ENCODE measurements around the gene UBALD2.
"Not testable (repeated sequence)": the region's sequence is repeated elsewhere in the genome, so short reads cannot be mapped to it uniquely, and the experiment has no call there.

The UBALD2 gene

DNA sequence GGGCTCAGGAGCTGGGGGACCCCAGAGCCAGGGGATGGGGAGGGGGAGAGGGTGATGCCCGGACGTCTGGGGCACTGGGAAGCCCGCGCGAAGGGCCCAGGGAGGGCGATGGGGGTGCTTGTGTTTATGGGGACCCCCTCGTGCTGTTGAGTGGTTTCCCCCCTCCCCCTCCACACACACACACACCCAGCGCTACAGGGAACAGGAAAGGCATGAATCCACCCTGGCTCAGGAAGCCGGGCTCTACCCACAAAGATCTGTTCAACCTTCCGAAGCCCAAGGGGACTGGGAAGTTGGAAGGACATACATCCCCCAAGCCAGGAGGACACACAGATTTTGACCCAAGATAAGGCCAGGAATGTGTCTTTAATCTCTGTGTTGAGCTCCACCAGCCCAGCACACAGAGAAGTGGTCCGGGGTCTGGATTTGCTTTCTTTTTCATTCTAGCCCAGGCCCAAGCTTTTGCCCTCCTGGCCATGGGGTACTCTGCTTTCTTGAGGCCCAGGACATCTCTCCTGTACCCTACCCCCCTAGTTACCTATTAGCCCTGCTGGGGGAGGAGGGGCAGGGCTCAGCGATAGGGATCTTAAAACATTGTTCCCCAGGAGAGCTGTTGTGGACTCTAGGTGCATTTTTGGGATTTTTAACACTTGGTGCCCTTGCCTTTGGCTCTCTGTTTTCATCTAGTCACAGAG, 1.2 kb downstream of the UBALD2 start:
- Histone ChIP-seq H3K27me3 (ENCODE audit: insufficient read depth, low read length, poor library complexity) (no peaks in the 10 kb centered on the region), H2BK15ac (replicated peaks; ENCODE audit: low read depth) (no peak overlapping the region), H4K8ac (ENCODE audit: low read depth, low read length) (no peak overlapping the region), H3K79me2 (ENCODE audit: control insufficient read depth, insufficient read depth, low read length) (peaks cover 11% of the 10 kb centered on the region), H3K27ac (ENCODE audit: low read depth, low read length) (peak overlapping the region; percentile 77), H3K4me2 (ENCODE audit: low read length) (peak overlapping the region; percentile 69), H3K79me1 (ENCODE audit: low read length) (peaks cover 12% of the 10 kb centered on the region), H3K9ac (ENCODE audit: low read length) (peak overlapping the region; percentile 69), H3K4me1 (ENCODE audit: control insufficient read depth, low read depth, low read length) (peaks cover 9% of the 10 kb centered on the region), H3K36me3 (ENCODE audit: control insufficient read depth, insufficient read depth, low read length) (no peaks in the 10 kb centered on the region), H4K5ac (ENCODE audit: low read length) (no peak overlapping the region), H2BK5ac (ENCODE audit: low read length) (peak overlapping the region; percentile 59), H2BK120ac (ENCODE audit: low read depth, low read length) (peak overlapping the region; percentile 23), H3K56ac (ENCODE audit: low read length) (peak overlapping the region; percentile 92), H2AK5ac (ENCODE audit: low read length) (no peak overlapping the region), H3K18ac (ENCODE audit: low read length) (peak overlapping the region; percentile 88), H3K4me3 (ENCODE audit: low read length) (peak overlapping the region; percentile 73), H3K23ac (ENCODE audit: low read length) (peak overlapping the region; percentile 80), H3K4ac (ENCODE audit: low read depth, low read length) (peak overlapping the region; percentile 70)
- peak; percentile 79 for DNase-seq
- WGBS (ENCODE audit: extremely low coverage, insufficient coverage, low lambda C conversion rate): no CpG with 5 or more reads among the region's 12 CpGs

DNA sequence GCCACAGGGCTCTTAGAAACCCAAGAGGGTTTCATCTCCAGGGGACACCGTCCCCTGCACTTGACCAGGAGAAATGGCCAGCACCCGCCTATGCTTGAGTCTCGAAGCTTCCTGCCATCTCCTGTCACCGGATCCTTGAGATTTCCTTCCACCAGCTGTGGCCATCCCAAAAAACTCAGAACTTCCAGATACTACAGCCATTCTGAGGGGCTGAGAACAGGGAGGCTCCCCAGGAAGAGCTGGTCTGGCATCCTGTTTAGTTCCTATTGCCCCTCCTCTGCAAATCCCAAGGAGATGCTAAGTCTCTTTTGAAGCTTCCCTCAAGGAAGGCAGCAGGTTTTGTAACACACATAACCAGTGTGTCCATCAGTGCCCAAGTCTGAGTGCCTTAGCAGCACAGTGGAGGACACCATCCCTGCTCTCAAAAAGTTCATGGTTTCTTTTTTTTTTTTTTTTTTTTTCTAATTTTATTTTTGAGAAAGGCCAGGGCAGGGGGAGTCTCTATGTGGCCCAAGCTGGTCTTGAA, 2.0 kb downstream of the UBALD2 start:
- Histone ChIP-seq H2BK15ac (replicated peaks; ENCODE audit: low read depth) (no peak overlapping the region), H2AK5ac (ENCODE audit: low read length) (no peak overlapping the region), H4K8ac (ENCODE audit: low read depth, low read length) (no peak overlapping the region), H3K79me1 (ENCODE audit: low read length) (peaks cover 12% of the 10 kb centered on the region), H3K56ac (ENCODE audit: low read length) (peak overlapping the region; percentile 92), H4K5ac (ENCODE audit: low read length) (no peak overlapping the region), H2BK5ac (ENCODE audit: low read length) (no peak overlapping the region), H3K4me1 (ENCODE audit: control insufficient read depth, low read depth, low read length) (peaks cover 9% of the 10 kb centered on the region), H3K4me3 (ENCODE audit: low read length) (no peak overlapping the region), H3K23ac (ENCODE audit: low read length) (no peak overlapping the region), H3K4me2 (ENCODE audit: low read length) (peak overlapping the region; percentile 69), H3K79me2 (ENCODE audit: control insufficient read depth, insufficient read depth, low read length) (peaks cover 11% of the 10 kb centered on the region), H3K36me3 (ENCODE audit: control insufficient read depth, insufficient read depth, low read length) (no peaks in the 10 kb centered on the region), H2BK120ac (ENCODE audit: low read depth, low read length) (no peak overlapping the region), H3K4ac (ENCODE audit: low read depth, low read length) (no peak overlapping the region), H3K9ac (ENCODE audit: low read length) (peak overlapping the region; percentile 69), H3K18ac (ENCODE audit: low read length) (no peak overlapping the region), H3K27ac (ENCODE audit: low read depth, low read length) (peak overlapping the region; percentile 77), H3K27me3 (ENCODE audit: insufficient read depth, low read length, poor library complexity) (no peaks in the 10 kb centered on the region)
- WGBS (ENCODE audit: extremely low coverage, insufficient coverage, low lambda C conversion rate): no CpG with 5 or more reads among the region's 4 CpGs
- DNase-seq: no peak

DNA sequence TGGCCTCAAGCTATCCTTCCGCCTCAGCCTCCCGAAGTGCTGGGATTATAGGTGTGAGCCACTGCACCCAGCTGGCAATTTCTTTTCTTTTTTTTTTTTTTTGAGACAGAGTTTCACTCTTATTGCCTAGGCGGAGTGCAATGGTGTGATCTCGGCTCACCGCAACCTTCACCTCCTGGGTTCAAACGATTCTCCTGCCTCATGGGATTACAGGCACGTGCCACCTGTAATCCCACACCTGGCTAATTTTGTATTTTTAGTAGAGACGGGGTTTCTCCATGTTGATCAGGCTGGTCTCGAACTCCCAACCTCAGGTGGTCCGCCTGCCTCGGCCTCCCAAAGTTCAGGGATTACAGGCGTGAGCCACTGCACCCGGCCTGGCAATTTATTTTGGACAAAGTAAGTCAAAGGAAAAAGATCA, 2.4 kb downstream of the UBALD2 start:
- not testable (repeated sequence) for H3K27me3 ChIP-seq (ENCODE audit: insufficient read depth, low read length, poor library complexity); H4K5ac ChIP-seq (ENCODE audit: low read length); H3K23ac ChIP-seq (ENCODE audit: low read length); H2BK120ac ChIP-seq (ENCODE audit: low read depth, low read length); H3K4me3 ChIP-seq (ENCODE audit: low read length); H2BK5ac ChIP-seq (ENCODE audit: low read length); H3K9ac ChIP-seq (ENCODE audit: low read length); H4K8ac ChIP-seq (ENCODE audit: low read depth, low read length); H3K4me2 ChIP-seq (ENCODE audit: low read length); H3K18ac ChIP-seq (ENCODE audit: low read length); DNase-seq; H3K4me1 ChIP-seq (ENCODE audit: control insufficient read depth, low read depth, low read length); H2AK5ac ChIP-seq (ENCODE audit: low read length); H3K36me3 ChIP-seq (ENCODE audit: control insufficient read depth, insufficient read depth, low read length); H2BK15ac ChIP-seq (replicated peaks; ENCODE audit: low read depth); H3K4ac ChIP-seq (ENCODE audit: low read depth, low read length)
- peak overlapping the region; percentile 79 for H3K56ac ChIP-seq (ENCODE audit: low read length)
- peaks cover 12% of the 10 kb centered on the region for H3K79me1 ChIP-seq (ENCODE audit: low read length)
- peaks cover 11% of the 10 kb centered on the region for H3K79me2 ChIP-seq (ENCODE audit: control insufficient read depth, insufficient read depth, low read length)
- H3K27ac ChIP-seq (ENCODE audit: low read depth, low read length): peak overlapping the region; percentile 48
- WGBS (ENCODE audit: extremely low coverage, insufficient coverage, low lambda C conversion rate): no CpG with 5 or more reads among the region's 13 CpGs

DNA sequence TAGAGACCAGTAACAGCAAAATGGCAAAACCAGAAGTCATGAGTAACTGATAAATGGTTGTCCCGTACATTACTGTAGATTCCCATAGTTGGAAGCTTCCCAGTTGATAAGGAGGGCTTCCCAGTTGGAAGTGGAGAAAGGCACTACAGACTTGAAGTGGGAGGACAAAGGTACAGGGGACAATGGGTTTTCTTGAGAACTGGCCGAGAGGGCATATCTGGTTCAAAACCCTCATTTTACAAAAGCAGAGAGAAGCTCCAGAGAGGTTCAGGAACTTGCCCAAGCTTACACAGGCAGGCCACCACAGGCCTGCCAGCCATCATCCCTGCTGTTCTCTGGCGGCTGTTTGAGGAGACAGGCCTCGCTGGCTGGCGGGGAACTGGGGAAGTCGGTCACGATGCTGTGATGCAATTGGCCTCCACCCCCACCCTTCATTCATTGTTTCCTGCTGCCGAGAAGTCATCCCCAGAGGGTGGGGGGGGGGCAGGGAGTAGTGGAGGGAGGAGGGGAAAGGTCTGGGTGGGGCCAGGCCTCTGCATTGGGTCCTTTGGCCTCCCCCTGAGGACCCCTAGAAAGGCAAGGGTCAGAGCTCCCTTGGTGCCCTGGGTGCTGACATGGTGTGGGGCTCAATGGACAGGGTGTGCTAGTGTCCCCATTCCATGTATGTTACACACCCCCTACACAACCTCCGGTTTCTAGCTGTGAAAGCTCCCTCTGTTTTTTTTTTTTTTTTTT, 3.0 kb downstream of the UBALD2 start:
- Histone ChIP-seq H2BK120ac (ENCODE audit: low read depth, low read length) (no peak overlapping the region), H2BK5ac (ENCODE audit: low read length) (peak overlapping the region; percentile 55), H3K27ac (ENCODE audit: low read depth, low read length) (peak overlapping the region; percentile 48), H3K36me3 (ENCODE audit: control insufficient read depth, insufficient read depth, low read length) (no peaks in the 10 kb centered on the region), H3K4me2 (ENCODE audit: low read length) (no peak overlapping the region), H3K4ac (ENCODE audit: low read depth, low read length) (no peak overlapping the region), H3K27me3 (ENCODE audit: insufficient read depth, low read length, poor library complexity) (no peaks in the 10 kb centered on the region), H3K79me1 (ENCODE audit: low read length) (peaks cover 12% of the 10 kb centered on the region), H3K4me3 (ENCODE audit: low read length) (no peak overlapping the region), H3K18ac (ENCODE audit: low read length) (no peak overlapping the region), H3K56ac (ENCODE audit: low read length) (peak overlapping the region; percentile 79), H3K23ac (ENCODE audit: low read length) (no peak overlapping the region), H3K79me2 (ENCODE audit: control insufficient read depth, insufficient read depth, low read length) (peaks cover 11% of the 10 kb centered on the region), H2AK5ac (ENCODE audit: low read length) (no peak overlapping the region), H3K4me1 (ENCODE audit: control insufficient read depth, low read depth, low read length) (peaks cover 9% of the 10 kb centered on the region), H2BK15ac (replicated peaks; ENCODE audit: low read depth) (no peak overlapping the region), H3K9ac (ENCODE audit: low read length) (peak overlapping the region; percentile 48), H4K8ac (ENCODE audit: low read depth, low read length) (no peak overlapping the region), H4K5ac (ENCODE audit: low read length) (no peak overlapping the region)
- no CpG with 5 or more reads among the region's 9 CpGs for WGBS (ENCODE audit: extremely low coverage, insufficient coverage, low lambda C conversion rate)
- peak; percentile 87 for DNase-seq

DNA sequence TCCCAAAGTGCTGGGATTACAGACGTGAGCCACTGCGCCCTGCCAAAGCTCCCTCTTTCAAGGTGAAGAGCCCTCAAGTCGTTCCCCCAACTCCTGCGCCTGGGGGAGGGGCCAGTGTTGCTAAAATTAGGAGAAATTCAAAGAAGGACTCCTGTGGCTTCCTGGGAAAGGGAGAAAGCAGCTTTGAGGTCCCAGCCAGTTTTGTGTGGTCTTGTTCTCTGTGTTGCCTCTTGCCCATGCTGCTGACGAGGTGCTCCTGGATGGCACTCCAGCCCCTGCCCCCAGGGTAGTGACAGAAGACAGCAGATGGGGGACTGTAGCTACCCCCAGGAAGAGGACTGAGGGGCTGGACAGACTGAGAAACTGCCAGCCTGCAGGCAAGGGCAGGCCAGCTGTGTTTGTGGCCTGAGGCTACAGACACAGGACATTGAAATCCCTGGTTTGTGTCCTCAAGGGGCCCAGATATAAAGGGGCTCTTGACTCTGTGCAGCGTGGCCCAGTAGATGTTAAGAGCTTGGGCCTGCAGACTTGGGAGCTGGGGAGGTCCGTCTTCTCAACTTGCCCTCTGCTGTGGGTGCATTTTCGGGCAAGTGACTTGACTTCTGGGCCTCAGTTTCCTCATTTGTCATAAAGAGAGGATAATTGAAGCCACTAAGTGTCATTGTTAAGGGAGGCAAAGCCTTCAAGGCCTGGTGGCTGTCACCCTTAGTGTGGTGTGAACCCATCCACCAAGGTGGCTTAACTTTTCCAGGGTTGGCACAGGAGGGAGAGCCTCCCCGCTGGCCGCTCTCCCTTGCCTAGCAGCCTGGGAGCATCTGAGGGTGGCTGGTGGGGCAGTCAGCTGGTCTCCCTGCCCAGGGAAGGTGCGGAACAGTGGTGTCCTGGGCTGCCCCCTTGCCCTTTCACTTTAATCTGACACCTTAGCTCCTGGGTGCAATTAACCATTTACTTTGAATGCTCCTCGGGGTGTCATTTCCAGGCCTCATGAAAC, 4.1 kb downstream of the UBALD2 start:
- Histone ChIP-seq H3K27ac (ENCODE audit: low read depth, low read length) (no peak overlapping the region), H2AK5ac (ENCODE audit: low read length) (no peak overlapping the region), H4K5ac (ENCODE audit: low read length) (no peak overlapping the region), H3K27me3 (ENCODE audit: insufficient read depth, low read length, poor library complexity) (no peaks in the 10 kb centered on the region), H3K79me1 (ENCODE audit: low read length) (peaks cover 12% of the 10 kb centered on the region), H3K36me3 (ENCODE audit: control insufficient read depth, insufficient read depth, low read length) (no peaks in the 10 kb centered on the region), H3K9ac (ENCODE audit: low read length) (peak overlapping the region; percentile 7), H3K4me2 (ENCODE audit: low read length) (no peak overlapping the region), H3K18ac (ENCODE audit: low read length) (no peak overlapping the region), H2BK120ac (ENCODE audit: low read depth, low read length) (no peak overlapping the region), H3K4me3 (ENCODE audit: low read length) (no peak overlapping the region), H2BK5ac (ENCODE audit: low read length) (no peak overlapping the region), H3K4me1 (ENCODE audit: control insufficient read depth, low read depth, low read length) (peaks cover 9% of the 10 kb centered on the region), H3K23ac (ENCODE audit: low read length) (no peak overlapping the region), H3K4ac (ENCODE audit: low read depth, low read length) (no peak overlapping the region), H3K79me2 (ENCODE audit: control insufficient read depth, insufficient read depth, low read length) (peaks cover 11% of the 10 kb centered on the region), H2BK15ac (replicated peaks; ENCODE audit: low read depth) (no peak overlapping the region), H3K56ac (ENCODE audit: low read length) (peak overlapping the region; percentile 45), H4K8ac (ENCODE audit: low read depth, low read length) (no peak overlapping the region)
- WGBS (ENCODE audit: extremely low coverage, insufficient coverage, low lambda C conversion rate): no CpG with 5 or more reads among the region's 12 CpGs
- no peak for DNase-seq
